Islet precursor cell (in vitro differentiated cells): ENCODE measurements around the gene ZNF598.

Experiments
- DNase-seq: peaks from one replicate; pipeline ENCODE4 v3.0.0-alpha.2; 2018

Gene ZNF598

GRCh38 chr16:2005646-2006045 lies 4.0 kb downstream of the ZNF598 start:
- DNase-seq, result no peak

- no peak for DNase-seq
These were observed 4.7 kb downstream of the ZNF598 start for GRCh38 chr16:2004795-2005517.

- DNase-seq, result peak; percentile 97
These were observed 5.6 kb downstream of the ZNF598 start for GRCh38 chr16:2003827-2004641.

GRCh38 chr16:2003231-2003826 lies 6.3 kb downstream of the ZNF598 start:
- DNase-seq, result no peak

GRCh38 chr16:2002406-2003230 lies 7.0 kb downstream of the ZNF598 start:
- DNase-seq, result no peak

- no peak for DNase-seq
These were observed 7.9 kb downstream of the ZNF598 start for GRCh38 chr16:2001456-2002355.

- DNase-seq, result no peak
These were observed 8.6 kb downstream of the ZNF598 start for GRCh38 chr16:2001035-2001434.

- DNase-seq, result no peak
These were observed 9.6 kb downstream of the ZNF598 start for GRCh38 chr16:1999866-2000514.

- DNase-seq, result no peak
These were observed 10.5 kb downstream of the ZNF598 start for GRCh38 chr16:1998852-1999801.

- DNase-seq, result no peak
These were observed 11.2 kb downstream of the ZNF598 start for GRCh38 chr16:1998360-1998835.

- no peak for DNase-seq
These were observed 11.9 kb downstream of the ZNF598 start for GRCh38 chr16:1997494-1998359.

- DNase-seq, result no peak
These were observed 15.9 kb downstream of the ZNF598 start for GRCh38 chr16:1993731-1994131.

GRCh38 chr16:1992704-1993317 lies 16.8 kb downstream of the ZNF598 start:
- no peak for DNase-seq

GRCh38 chr16:1991948-1992703 lies 17.5 kb downstream of the ZNF598 start:
- DNase-seq, result peak; percentile 96

- no peak for DNase-seq
These were observed 18.1 kb downstream of the ZNF598 start for GRCh38 chr16:1991588-1991947.

- no peak for DNase-seq
These were observed 18.5 kb downstream of the ZNF598 start for GRCh38 chr16:1991135-1991551.

- DNase-seq, result no peak
These were observed 19.1 kb downstream of the ZNF598 start for GRCh38 chr16:1990351-1991134.
